ENCODE data around the gene NOTUM. TPM values are rescaled to one million over a fixed set of nuclear protein-coding genes. Genes with fewer than 3 reads are reported as not detected.

Gene NOTUM
- total RNA-seq, 4 donors from 2014 or later: not detected

GRCh38 chr17:82007228-82007494 is 46.2 kb upstream of the NOTUM start:
- Histone ChIP-seq H3K27ac (no peak overlapping the region), H3K27me3 (no peaks in the 10 kb centered on the region), H3K4me3 (no peak overlapping the region), H3K9me3 (no peaks in the 10 kb centered on the region), H3K4me1 (peaks cover 0 to 61% (median 21%) of the 10 kb centered on the region in 4 donors), H3K36me3 (peaks cover 0 to 18% (median 0%) of the 10 kb centered on the region in 3 donors)
- WGBS, 2 donors: 88 to 92% methylated on average over 5 to 6 of the region's 6 CpGs
- TF ChIP-seq CTCF (IDR thresholded peaks at IDR 0.05) (no peak), POLR2A (IDR thresholded peaks at IDR 0.05) (no peak), EP300 (IDR thresholded peaks at IDR 0.05) (no peak)
- no peak for DNase-seq (ENCODE audit: low spot score in 2 of 2)

GRCh38 chr17:82006468-82007227 is 45.7 kb upstream of the NOTUM start:
- TF ChIP-seq CTCF (IDR thresholded peaks at IDR 0.05): no peak
- TF ChIP-seq POLR2A (IDR thresholded peaks at IDR 0.05): no peak
- TF ChIP-seq EP300 (IDR thresholded peaks at IDR 0.05): no peak
- H3K27ac ChIP-seq: no peak overlapping the region
- 59 to 63% methylated on average over 20 to 23 of the region's 24 CpGs for WGBS, 2 donors
- no peak for DNase-seq (ENCODE audit: low spot score in 2 of 2)
- H3K27me3 ChIP-seq: no peaks in the 10 kb centered on the region
- peaks cover 0 to 61% (median 21%) of the 10 kb centered on the region in 4 donors for H3K4me1 ChIP-seq
- H3K36me3 ChIP-seq: peaks cover 0 to 13% (median 0%) of the 10 kb centered on the region in 3 donors
- no peak overlapping the region for H3K4me3 ChIP-seq
- no peaks in the 10 kb centered on the region for H3K9me3 ChIP-seq

GRCh38 chr17:82005701-82006348 is 44.8 kb upstream of the NOTUM start:
- DNase-seq (ENCODE audit: low spot score in 2 of 2): no peak
- Histone ChIP-seq H3K4me3 (no peak overlapping the region), H3K36me3 (peaks cover 0 to 8% (median 0%) of the 10 kb centered on the region in 3 donors), H3K4me1 (peaks cover 0 to 61% (median 21%) of the 10 kb centered on the region in 4 donors), H3K27me3 (no peaks in the 10 kb centered on the region), H3K9me3 (no peaks in the 10 kb centered on the region), H3K27ac (no peak overlapping the region)
- 80 to 83% methylated on average over 12 to 30 of the region's 30 CpGs for WGBS, 2 donors
- no peak for TF ChIP-seq POLR2A (IDR thresholded peaks at IDR 0.05)
- TF ChIP-seq CTCF (IDR thresholded peaks at IDR 0.05): no peak
- no peak for TF ChIP-seq EP300 (IDR thresholded peaks at IDR 0.05)

- H3K27ac ChIP-seq: peak overlapping the region in 2 of 4 donors; percentile 57 to 60
- no peak overlapping the region for H3K4me3 ChIP-seq
- H3K27me3 ChIP-seq: no peaks in the 10 kb centered on the region
- no peak for DNase-seq (ENCODE audit: low spot score in 2 of 2)
- H3K9me3 ChIP-seq: no peaks in the 10 kb centered on the region
- peaks cover 0 to 6% (median 0%) of the 10 kb centered on the region in 3 donors for H3K36me3 ChIP-seq
- H3K4me1 ChIP-seq: peaks cover 0 to 61% (median 21%) of the 10 kb centered on the region in 4 donors
- TF ChIP-seq EP300 (IDR thresholded peaks at IDR 0.05) (no peak), POLR2A (IDR thresholded peaks at IDR 0.05) (no peak), CTCF (IDR thresholded peaks at IDR 0.05) (no peak)
- WGBS, 2 donors: 88 to 90% methylated on average over 27 to 30 of the region's 41 CpGs
Observed at GRCh38 chr17:82004517-82005455, 43.8 kb upstream of the NOTUM start.
